Cardiac fibroblast (primary cell): ENCODE data around the gene USP9X.

Source experiments
- DNase-seq, 2 donors: peaks; one replicate each; pipeline versions ENCODE4 v3.0.0 to v3.0.0-alpha.2; 2010; ENCODE audit warnings: low read depth in 2 of 2
- H3K4me3 ChIP-seq, 2 donors: replicated peaks in 1 of 2; 1 replicate in 1 of 2; 2 replicates in 1 of 2; pipeline ENCODE4 v1.5.1; 2011; ENCODE audit warnings: low read depth in 2 of 2, low read length in 2 of 2, mild to moderate bottlenecking in 2 of 2, moderate library complexity in 1 of 2
- TF ChIP-seq, protein P1 (sequence below): IDR thresholded peaks from one replicate; pipeline ENCODE4 v1.5.1; 2011; ENCODE audit warnings: low read depth, mild to moderate bottlenecking, low read length, inconsistent platforms

The USP9X gene

DNA sequence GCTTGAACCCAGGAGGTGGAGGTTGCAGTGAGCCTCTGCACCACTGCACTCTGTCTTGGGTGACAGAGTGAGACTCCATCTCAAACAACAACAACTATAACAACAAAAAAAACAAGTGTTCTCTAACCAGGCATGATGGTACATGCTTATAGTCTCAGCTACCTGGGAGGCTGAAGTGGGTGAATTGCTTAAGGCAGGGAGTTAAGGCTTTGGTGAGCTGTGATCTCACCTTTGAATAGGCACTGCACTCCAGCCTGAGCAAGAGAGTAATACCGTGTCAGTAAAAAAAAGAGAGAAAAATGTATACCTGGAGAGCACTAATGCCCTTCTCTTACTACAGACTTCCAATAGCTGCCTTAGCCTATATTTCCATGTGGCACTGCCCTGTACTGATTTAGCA lies 18.9 kb upstream of the USP9X start:
- no peak for DNase-seq
- TF ChIP-seq, protein P1, sequence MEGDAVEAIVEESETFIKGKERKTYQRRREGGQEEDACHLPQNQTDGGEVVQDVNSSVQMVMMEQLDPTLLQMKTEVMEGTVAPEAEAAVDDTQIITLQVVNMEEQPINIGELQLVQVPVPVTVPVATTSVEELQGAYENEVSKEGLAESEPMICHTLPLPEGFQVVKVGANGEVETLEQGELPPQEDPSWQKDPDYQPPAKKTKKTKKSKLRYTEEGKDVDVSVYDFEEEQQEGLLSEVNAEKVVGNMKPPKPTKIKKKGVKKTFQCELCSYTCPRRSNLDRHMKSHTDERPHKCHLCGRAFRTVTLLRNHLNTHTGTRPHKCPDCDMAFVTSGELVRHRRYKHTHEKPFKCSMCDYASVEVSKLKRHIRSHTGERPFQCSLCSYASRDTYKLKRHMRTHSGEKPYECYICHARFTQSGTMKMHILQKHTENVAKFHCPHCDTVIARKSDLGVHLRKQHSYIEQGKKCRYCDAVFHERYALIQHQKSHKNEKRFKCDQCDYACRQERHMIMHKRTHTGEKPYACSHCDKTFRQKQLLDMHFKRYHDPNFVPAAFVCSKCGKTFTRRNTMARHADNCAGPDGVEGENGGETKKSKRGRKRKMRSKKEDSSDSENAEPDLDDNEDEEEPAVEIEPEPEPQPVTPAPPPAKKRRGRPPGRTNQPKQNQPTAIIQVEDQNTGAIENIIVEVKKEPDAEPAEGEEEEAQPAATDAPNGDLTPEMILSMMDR = no peak
- H3K4me3 ChIP-seq = no peak overlapping the region

DNA sequence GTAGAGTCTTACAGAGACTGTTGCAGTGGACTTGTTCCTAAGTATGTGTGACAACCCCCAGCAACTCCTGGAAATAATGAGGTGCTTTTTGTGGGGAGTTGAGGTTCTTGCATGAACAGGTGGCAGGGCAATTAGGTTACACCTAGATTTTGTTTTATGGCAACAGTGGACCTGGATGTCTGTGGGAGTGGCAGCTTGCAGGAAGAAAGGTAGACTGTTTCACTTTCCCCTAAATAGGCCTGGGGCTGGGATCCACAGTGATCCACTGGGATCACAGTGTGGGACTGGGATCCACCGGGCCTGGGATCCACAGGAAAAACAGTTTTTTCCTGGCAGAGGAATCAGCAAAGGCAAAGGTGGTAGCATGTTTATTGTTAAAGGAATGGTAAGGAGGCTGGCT lies 18.3 kb upstream of the USP9X start:
- no peak overlapping the region for H3K4me3 ChIP-seq
- TF ChIP-seq, protein P1 = no peak
- DNase-seq = no peak

DNA sequence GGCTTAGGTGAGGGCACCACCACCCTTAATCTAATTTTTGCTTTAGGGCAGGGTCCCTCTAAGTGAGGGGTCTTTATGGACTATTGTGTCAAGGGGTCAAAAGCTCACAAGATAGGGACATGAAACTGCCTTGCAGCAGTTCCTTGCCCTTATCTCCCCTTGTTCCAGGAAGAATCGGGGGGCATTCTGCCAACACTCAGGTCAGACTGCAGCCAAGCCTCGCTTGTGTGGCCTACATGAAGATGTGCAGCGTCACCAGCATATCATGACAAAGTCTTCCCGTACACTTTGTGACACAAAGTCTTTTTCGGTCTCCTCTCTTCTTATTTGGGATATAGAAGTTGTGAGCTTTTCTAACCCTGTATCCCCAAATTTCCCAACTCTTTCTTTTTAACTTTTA lies 17.5 kb upstream of the USP9X start:
- no peak overlapping the region for H3K4me3 ChIP-seq
- no peak for DNase-seq
- TF ChIP-seq, protein P1 = no peak

DNA sequence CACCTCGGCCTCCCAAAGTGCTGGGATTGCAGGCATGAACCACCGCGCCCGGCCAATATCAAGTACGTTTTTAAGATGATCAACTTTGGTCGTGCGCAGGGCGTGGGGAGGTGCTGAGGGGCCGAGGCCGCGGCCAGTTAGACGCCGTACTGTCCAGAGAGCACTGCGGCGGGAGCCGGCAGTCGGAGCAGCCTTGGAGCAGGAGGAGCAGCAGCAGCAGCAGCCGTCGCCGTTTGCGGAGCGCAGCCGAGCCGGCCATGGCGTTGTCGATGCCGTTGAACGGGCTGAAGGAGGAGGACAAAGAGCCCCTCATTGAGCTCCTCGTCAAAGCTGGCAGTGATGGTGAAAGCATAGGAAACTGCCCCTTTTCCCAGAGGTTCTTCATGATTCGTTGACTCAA lies 8.5 kb upstream of the USP9X start:
- DNase-seq = no peak
- TF ChIP-seq, protein P1 = no peak
- no peak overlapping the region for H3K4me3 ChIP-seq

DNA sequence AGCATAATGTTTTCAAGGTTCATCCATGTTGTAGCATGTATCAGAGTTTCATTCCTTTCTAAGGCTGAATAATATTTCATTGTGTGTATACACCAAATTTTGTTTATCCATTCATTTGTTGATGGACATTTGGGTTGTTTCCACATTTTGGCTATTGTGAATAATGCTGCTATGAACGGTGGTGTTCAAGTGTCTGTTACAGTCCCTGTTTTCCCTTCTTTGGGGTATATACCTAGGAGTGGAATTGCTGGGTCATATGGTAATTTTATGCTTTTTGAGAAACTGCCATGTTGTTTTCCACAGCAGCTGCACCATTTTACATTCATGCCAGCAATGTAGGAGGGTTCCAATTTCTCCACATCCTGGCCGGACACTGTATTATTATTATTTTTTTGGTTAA lies 3.4 kb upstream of the USP9X start:
- no peak overlapping the region for H3K4me3 ChIP-seq
- TF ChIP-seq, protein P1 = no peak
- no peak for DNase-seq

DNA sequence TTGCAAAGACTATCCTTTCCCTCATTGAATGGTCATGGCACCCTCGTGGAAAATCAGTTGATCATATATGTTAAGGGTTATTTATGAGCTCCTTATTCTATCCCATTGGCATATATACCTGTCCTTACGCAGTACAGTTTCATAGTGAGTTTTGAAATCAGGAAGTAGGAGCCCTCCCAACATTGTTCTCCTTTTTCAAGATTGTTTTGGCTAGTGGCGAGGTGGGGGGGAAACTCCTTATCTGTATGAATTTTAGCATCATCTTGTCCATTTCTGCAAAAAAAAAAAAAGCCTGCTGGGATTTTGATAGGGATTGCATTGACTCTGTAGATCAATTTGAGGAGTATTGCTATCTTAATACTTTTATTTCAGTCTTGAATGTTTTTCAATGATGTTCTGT lies 2.5 kb upstream of the USP9X start:
- TF ChIP-seq, protein P1 = no peak
- DNase-seq = no peak
- no peak overlapping the region for H3K4me3 ChIP-seq
